Measurements from ENCODE around the gene SLC25A30. TPM values are rescaled to one million over a fixed set of nuclear protein-coding genes. Genes with fewer than 3 reads are reported as not detected.

The SLC25A30 gene
- polyA plus RNA-seq, result 1 to 10 TPM; 2.2 to 3.1 TPM

GRCh38 chr13:45417790-45418534, at the start of gene SLC25A30:
Gene SLC25A30 (minus strand): TSS chr13:45418373. CDS start chr13:45411425, 6,948 bp downstream.
- no peaks in the 10 kb centered on the region for H3K27me3 ChIP-seq (ENCODE audit: control insufficient read depth in 1 of 2, insufficient read depth in 2 of 2, low read length in 2 of 2)
- no peaks in the 10 kb centered on the region for H3K36me3 ChIP-seq (ENCODE audit: control insufficient read depth in 2 of 2, insufficient read depth in 2 of 2, low read length in 1 of 2)
- 0 to 1% methylated on average over 62 to 64 of the region's 64 CpGs for WGBS, 2 donors

GRCh38 chr13:45466359-45466758, 48.2 kb upstream of the SLC25A30 start:
- Histone ChIP-seq H3K4me3 (ENCODE audit: low read depth in 1 of 2, low read length in 2 of 2) (peak overlapping the region in 1 of 2 donors; percentile 88), H3K4me1 (ENCODE audit: control insufficient read depth in 2 of 2, insufficient read depth in 2 of 2, low read length in 1 of 2) (peaks cover 0 to 3% of the 10 kb centered on the region in 2 donors), H3K9me3 (ENCODE audit: control insufficient read depth in 2 of 2, insufficient read depth in 1 of 2, low read depth in 1 of 2, low read length in 1 of 2) (no peaks in the 10 kb centered on the region), H3K27ac (ENCODE audit: low read depth in 2 of 2, low read length in 1 of 2) (no peak overlapping the region), H3K36me3 (ENCODE audit: control insufficient read depth in 2 of 2, insufficient read depth in 2 of 2, low read length in 1 of 2) (no peaks in the 10 kb centered on the region), H3K27me3 (ENCODE audit: control insufficient read depth in 1 of 2, insufficient read depth in 2 of 2, low read length in 2 of 2) (no peaks in the 10 kb centered on the region)
- 62 to 83% methylated on average over 4 of the region's 4 CpGs for WGBS, 2 donors

More at GRCh38 chr13:45417790-45418534, at the start of gene SLC25A30:
- peaks cover 0 to 3% of the 10 kb centered on the region in 2 donors for H3K4me1 ChIP-seq (ENCODE audit: control insufficient read depth in 2 of 2, insufficient read depth in 2 of 2, low read length in 1 of 2)
- H3K27ac ChIP-seq (ENCODE audit: low read depth in 2 of 2, low read length in 1 of 2), result peak within 1 kb of the TSS; percentile 90 to 92
- peak within 1 kb of the TSS; percentile 74 to 76 for H3K4me3 ChIP-seq (ENCODE audit: low read depth in 1 of 2, low read length in 2 of 2)
- H3K9me3 ChIP-seq (ENCODE audit: control insufficient read depth in 2 of 2, insufficient read depth in 1 of 2, low read depth in 1 of 2, low read length in 1 of 2), result no peaks in the 10 kb centered on the region

- Histone ChIP-seq H3K36me3 (ENCODE audit: control insufficient read depth in 2 of 2, insufficient read depth in 2 of 2, low read length in 1 of 2) (no peaks in the 10 kb centered on the region), H3K4me3 (ENCODE audit: low read depth in 1 of 2, low read length in 2 of 2) (peak within 1 kb of the TSS; percentile 88 to 100), H3K27ac (ENCODE audit: low read depth in 2 of 2, low read length in 1 of 2) (peak within 1 kb of the TSS; percentile 93 to 95), H3K27me3 (ENCODE audit: control insufficient read depth in 1 of 2, insufficient read depth in 2 of 2, low read length in 2 of 2) (no peaks in the 10 kb centered on the region), H3K9me3 (ENCODE audit: control insufficient read depth in 2 of 2, insufficient read depth in 1 of 2, low read depth in 1 of 2, low read length in 1 of 2) (no peaks in the 10 kb centered on the region), H3K4me1 (ENCODE audit: control insufficient read depth in 2 of 2, insufficient read depth in 2 of 2, low read length in 1 of 2) (peaks cover 0 to 3% of the 10 kb centered on the region in 2 donors)
- WGBS, 2 donors, result 0% methylated on average over 50 to 63 of the region's 63 CpGs
Measured at GRCh38 chr13:45464687-45465453, 46.7 kb upstream of the SLC25A30 start, which contains the start of gene COG3. Gene COG3 (plus strand): TSS chr13:45464939. CDS start chr13:45465037, 98 bp downstream.

GRCh38 chr13:45464141-45464686, 46.0 kb upstream of the SLC25A30 start:
- no peaks in the 10 kb centered on the region for H3K36me3 ChIP-seq (ENCODE audit: control insufficient read depth in 2 of 2, insufficient read depth in 2 of 2, low read length in 1 of 2)
- H3K4me1 ChIP-seq (ENCODE audit: control insufficient read depth in 2 of 2, insufficient read depth in 2 of 2, low read length in 1 of 2), result peaks cover 0 to 3% of the 10 kb centered on the region in 2 donors
- H3K27me3 ChIP-seq (ENCODE audit: control insufficient read depth in 1 of 2, insufficient read depth in 2 of 2, low read length in 2 of 2), result no peaks in the 10 kb centered on the region
- peak overlapping the region; percentile 17 to 42 for H3K4me3 ChIP-seq (ENCODE audit: low read depth in 1 of 2, low read length in 2 of 2)
- 84% methylated on average over 9 of the region's 9 CpGs for WGBS, 2 donors
- peak overlapping the region; percentile 74 to 93 for H3K27ac ChIP-seq (ENCODE audit: low read depth in 2 of 2, low read length in 1 of 2)
- H3K9me3 ChIP-seq (ENCODE audit: control insufficient read depth in 2 of 2, insufficient read depth in 1 of 2, low read depth in 1 of 2, low read length in 1 of 2), result no peaks in the 10 kb centered on the region

- 86 to 90% methylated on average over 2 of the region's 2 CpGs for WGBS, 2 donors
- Histone ChIP-seq H3K4me3 (ENCODE audit: low read depth in 1 of 2, low read length in 2 of 2) (no peak overlapping the region), H3K4me1 (ENCODE audit: control insufficient read depth in 2 of 2, insufficient read depth in 2 of 2, low read length in 1 of 2) (no peaks in the 10 kb centered on the region), H3K9me3 (ENCODE audit: control insufficient read depth in 2 of 2, insufficient read depth in 1 of 2, low read depth in 1 of 2, low read length in 1 of 2) (peaks cover 0 to 2% of the 10 kb centered on the region in 2 donors), H3K27me3 (ENCODE audit: control insufficient read depth in 1 of 2, insufficient read depth in 2 of 2, low read length in 2 of 2) (no peaks in the 10 kb centered on the region), H3K27ac (ENCODE audit: low read depth in 2 of 2, low read length in 1 of 2) (no peak overlapping the region), H3K36me3 (ENCODE audit: control insufficient read depth in 2 of 2, insufficient read depth in 2 of 2, low read length in 1 of 2) (no peaks in the 10 kb centered on the region)
Measured at GRCh38 chr13:45456196-45456972, 38.2 kb upstream of the SLC25A30 start.

GRCh38 chr13:45454204-45454603, 36.0 kb upstream of the SLC25A30 start:
- WGBS, 2 donors, result 77 to 84% methylated on average over 7 of the region's 7 CpGs
- no peak overlapping the region for H3K27ac ChIP-seq (ENCODE audit: low read depth in 2 of 2, low read length in 1 of 2)
- peaks cover 0 to 2% of the 10 kb centered on the region in 2 donors for H3K9me3 ChIP-seq (ENCODE audit: control insufficient read depth in 2 of 2, insufficient read depth in 1 of 2, low read depth in 1 of 2, low read length in 1 of 2)
- no peaks in the 10 kb centered on the region for H3K4me1 ChIP-seq (ENCODE audit: control insufficient read depth in 2 of 2, insufficient read depth in 2 of 2, low read length in 1 of 2)
- H3K27me3 ChIP-seq (ENCODE audit: control insufficient read depth in 1 of 2, insufficient read depth in 2 of 2, low read length in 2 of 2), result no peaks in the 10 kb centered on the region
- H3K36me3 ChIP-seq (ENCODE audit: control insufficient read depth in 2 of 2, insufficient read depth in 2 of 2, low read length in 1 of 2), result no peaks in the 10 kb centered on the region
- no peak overlapping the region for H3K4me3 ChIP-seq (ENCODE audit: low read depth in 1 of 2, low read length in 2 of 2)

GRCh38 chr13:45451282-45451681, 33.1 kb upstream of the SLC25A30 start:
- Histone ChIP-seq H3K27ac (ENCODE audit: low read depth in 2 of 2, low read length in 1 of 2) (no peak overlapping the region), H3K4me1 (ENCODE audit: control insufficient read depth in 2 of 2, insufficient read depth in 2 of 2, low read length in 1 of 2) (no peaks in the 10 kb centered on the region), H3K9me3 (ENCODE audit: control insufficient read depth in 2 of 2, insufficient read depth in 1 of 2, low read depth in 1 of 2, low read length in 1 of 2) (peaks cover 0 to 2% of the 10 kb centered on the region in 2 donors), H3K36me3 (ENCODE audit: control insufficient read depth in 2 of 2, insufficient read depth in 2 of 2, low read length in 1 of 2) (no peaks in the 10 kb centered on the region), H3K27me3 (ENCODE audit: control insufficient read depth in 1 of 2, insufficient read depth in 2 of 2, low read length in 2 of 2) (no peaks in the 10 kb centered on the region), H3K4me3 (ENCODE audit: low read depth in 1 of 2, low read length in 2 of 2) (no peak overlapping the region)
- 90 to 96% methylated on average over 4 of the region's 4 CpGs for WGBS, 2 donors

GRCh38 chr13:45448965-45449559, 30.9 kb upstream of the SLC25A30 start:
- Histone ChIP-seq H3K9me3 (ENCODE audit: control insufficient read depth in 2 of 2, insufficient read depth in 1 of 2, low read depth in 1 of 2, low read length in 1 of 2) (peaks cover 0 to 2% of the 10 kb centered on the region in 2 donors), H3K27ac (ENCODE audit: low read depth in 2 of 2, low read length in 1 of 2) (no peak overlapping the region), H3K36me3 (ENCODE audit: control insufficient read depth in 2 of 2, insufficient read depth in 2 of 2, low read length in 1 of 2) (no peaks in the 10 kb centered on the region), H3K4me3 (ENCODE audit: low read depth in 1 of 2, low read length in 2 of 2) (no peak overlapping the region), H3K4me1 (ENCODE audit: control insufficient read depth in 2 of 2, insufficient read depth in 2 of 2, low read length in 1 of 2) (no peaks in the 10 kb centered on the region), H3K27me3 (ENCODE audit: control insufficient read depth in 1 of 2, insufficient read depth in 2 of 2, low read length in 2 of 2) (no peaks in the 10 kb centered on the region)
- 76 to 93% methylated on average over 1 of the region's 1 CpG for WGBS, 2 donors

All from esophagus (tissue), 2 donors.